A673 (cell line): ENCODE results near the gene PLPPR3.

Experiments
- EZH2 ChIP-seq: fragments of 200-600 bp; sonication (generic); IDR thresholded peaks from 2 replicates; pipeline ENCODE4 v1.6.1; 2017; ENCODE audit warnings: borderline replicate concordance, low read depth, mild to moderate bottlenecking, mixed read lengths, antibody characterized with exemption, low read length; ENCODE audit not compliant: poor library complexity, severe bottlenecking
- TF ChIP-seq, protein P1 (sequence below): fragments of 300-800, 200-600 bp; sonication (generic); conservative IDR thresholded peaks from 2 replicates; pipeline ENCODE4 v1.5.1; 2017; ENCODE audit warnings: low read depth, mild to moderate bottlenecking, antibody characterized with exemption, low read length, moderate library complexity, mixed read lengths

- no peak for TF ChIP-seq EZH2
- TF ChIP-seq, protein P1, sequence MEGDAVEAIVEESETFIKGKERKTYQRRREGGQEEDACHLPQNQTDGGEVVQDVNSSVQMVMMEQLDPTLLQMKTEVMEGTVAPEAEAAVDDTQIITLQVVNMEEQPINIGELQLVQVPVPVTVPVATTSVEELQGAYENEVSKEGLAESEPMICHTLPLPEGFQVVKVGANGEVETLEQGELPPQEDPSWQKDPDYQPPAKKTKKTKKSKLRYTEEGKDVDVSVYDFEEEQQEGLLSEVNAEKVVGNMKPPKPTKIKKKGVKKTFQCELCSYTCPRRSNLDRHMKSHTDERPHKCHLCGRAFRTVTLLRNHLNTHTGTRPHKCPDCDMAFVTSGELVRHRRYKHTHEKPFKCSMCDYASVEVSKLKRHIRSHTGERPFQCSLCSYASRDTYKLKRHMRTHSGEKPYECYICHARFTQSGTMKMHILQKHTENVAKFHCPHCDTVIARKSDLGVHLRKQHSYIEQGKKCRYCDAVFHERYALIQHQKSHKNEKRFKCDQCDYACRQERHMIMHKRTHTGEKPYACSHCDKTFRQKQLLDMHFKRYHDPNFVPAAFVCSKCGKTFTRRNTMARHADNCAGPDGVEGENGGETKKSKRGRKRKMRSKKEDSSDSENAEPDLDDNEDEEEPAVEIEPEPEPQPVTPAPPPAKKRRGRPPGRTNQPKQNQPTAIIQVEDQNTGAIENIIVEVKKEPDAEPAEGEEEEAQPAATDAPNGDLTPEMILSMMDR: no peak
Observed at GRCh38 chr19:784541-784940, 37.2 kb downstream of the PLPPR3 start.
